Measurements from ENCODE around the gene ITGB2.

The ITGB2 gene

DNA sequence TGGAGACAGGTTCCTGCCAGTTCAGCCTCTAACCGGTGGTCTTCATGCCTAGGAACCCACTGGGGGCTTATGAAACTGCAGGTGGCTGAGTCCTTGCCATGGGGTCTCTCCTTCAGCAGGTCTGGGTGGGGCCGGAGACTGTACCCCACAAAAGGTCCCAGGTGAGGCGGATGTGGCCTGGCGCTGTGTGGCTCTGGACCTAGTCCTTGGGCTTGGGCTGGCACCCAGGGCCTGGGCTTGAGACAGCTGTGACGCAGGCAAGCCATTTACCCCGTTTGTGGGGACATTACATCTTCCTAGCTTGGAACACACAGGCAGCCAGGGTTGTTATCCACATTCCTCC is 13.2 kb upstream of the ITGB2 start:
- Histone ChIP-seq H3K9me2 (ENCODE audit: low read depth, low read length) (no peaks in the 10 kb centered on the region), H3K4me1 (ENCODE audit: insufficient read depth, low read length, severe bottlenecking) (peaks cover 10% of the 10 kb centered on the region), H3K27me3 (ENCODE audit: insufficient read depth, low read length) (peaks cover 9% of the 10 kb centered on the region; the same call in 1 of the 2 replicates), H3K27ac (ENCODE audit: low read depth, low read length, poor library complexity, severe bottlenecking) (no peak overlapping the region), H3K9me3 (ENCODE audit: low read length) (no peaks in the 10 kb centered on the region), H3F3A (ENCODE audit: insufficient read depth, low read length) (no peaks in the 10 kb centered on the region), H3K79me2 (ENCODE audit: insufficient read depth, low read length) (no peaks in the 10 kb centered on the region), H3K36me3 (ENCODE audit: insufficient read depth, low read length) (no peaks in the 10 kb centered on the region), H3K9ac (ENCODE audit: low read length) (no peak overlapping the region), H3K4me3 (ENCODE audit: low read depth, low read length, poor library complexity, severe bottlenecking) (no peak overlapping the region), H3K4me2 (ENCODE audit: low read length) (no peak overlapping the region), H4K20me1 (ENCODE audit: insufficient read depth, low read length) (no peaks in the 10 kb centered on the region), H2AFZ (ENCODE audit: low read length) (no peak overlapping the region)
- TF ChIP-seq EZH2 (IDR thresholded peaks at IDR 0.05; ENCODE audit: borderline replicate concordance, low read length): no peak
- TF ChIP-seq, protein P1, sequence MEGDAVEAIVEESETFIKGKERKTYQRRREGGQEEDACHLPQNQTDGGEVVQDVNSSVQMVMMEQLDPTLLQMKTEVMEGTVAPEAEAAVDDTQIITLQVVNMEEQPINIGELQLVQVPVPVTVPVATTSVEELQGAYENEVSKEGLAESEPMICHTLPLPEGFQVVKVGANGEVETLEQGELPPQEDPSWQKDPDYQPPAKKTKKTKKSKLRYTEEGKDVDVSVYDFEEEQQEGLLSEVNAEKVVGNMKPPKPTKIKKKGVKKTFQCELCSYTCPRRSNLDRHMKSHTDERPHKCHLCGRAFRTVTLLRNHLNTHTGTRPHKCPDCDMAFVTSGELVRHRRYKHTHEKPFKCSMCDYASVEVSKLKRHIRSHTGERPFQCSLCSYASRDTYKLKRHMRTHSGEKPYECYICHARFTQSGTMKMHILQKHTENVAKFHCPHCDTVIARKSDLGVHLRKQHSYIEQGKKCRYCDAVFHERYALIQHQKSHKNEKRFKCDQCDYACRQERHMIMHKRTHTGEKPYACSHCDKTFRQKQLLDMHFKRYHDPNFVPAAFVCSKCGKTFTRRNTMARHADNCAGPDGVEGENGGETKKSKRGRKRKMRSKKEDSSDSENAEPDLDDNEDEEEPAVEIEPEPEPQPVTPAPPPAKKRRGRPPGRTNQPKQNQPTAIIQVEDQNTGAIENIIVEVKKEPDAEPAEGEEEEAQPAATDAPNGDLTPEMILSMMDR (IDR thresholded peaks at IDR 0.05; ENCODE audit: low read length): no peak

DNA sequence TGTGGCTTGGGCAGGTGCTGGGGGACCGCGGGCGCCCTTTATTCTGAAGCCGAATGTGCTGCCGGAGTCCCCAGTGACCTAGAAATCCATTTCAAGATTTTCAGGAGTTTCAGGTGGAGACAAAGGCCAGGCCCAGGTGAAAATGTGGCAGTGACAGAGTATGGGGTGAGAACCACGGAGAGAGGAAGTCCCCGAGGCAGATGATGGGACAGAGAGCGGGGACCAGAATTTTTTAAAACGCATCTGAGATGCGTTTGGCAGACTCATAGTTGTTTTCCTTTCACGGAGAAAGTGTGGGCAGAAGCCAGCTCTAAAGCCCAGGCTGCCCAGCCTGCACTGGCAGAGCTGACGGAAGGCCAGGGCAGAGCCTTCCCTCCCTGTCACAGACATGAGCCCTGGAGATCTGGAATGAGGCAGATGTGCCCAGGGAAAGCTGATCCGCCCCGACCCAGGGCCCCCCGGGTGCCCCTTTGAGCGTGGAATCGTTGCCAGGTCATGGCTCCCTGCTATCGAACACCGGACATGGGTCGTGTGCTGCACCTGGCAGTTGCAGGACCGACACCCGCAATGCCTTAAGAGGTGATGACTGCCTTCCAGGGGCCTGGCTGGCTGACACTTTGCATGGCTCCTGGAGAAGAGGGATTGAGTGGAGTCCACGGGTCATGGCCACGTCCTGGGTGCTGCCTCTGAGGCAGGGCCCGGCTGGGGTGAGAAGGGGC is 12.7 kb upstream of the ITGB2 start:
- no peaks in the 10 kb centered on the region for H3K9me2 ChIP-seq (ENCODE audit: low read depth, low read length)
- H3K27ac ChIP-seq (ENCODE audit: low read depth, low read length, poor library complexity, severe bottlenecking): no peak overlapping the region
- no peak for TF ChIP-seq EZH2 (IDR thresholded peaks at IDR 0.05; ENCODE audit: borderline replicate concordance, low read length)
- TF ChIP-seq, protein P1 (IDR thresholded peaks at IDR 0.05; ENCODE audit: low read length): no peak
- no peak overlapping the region for H3K9ac ChIP-seq (ENCODE audit: low read length)
- no peaks in the 10 kb centered on the region for H3K79me2 ChIP-seq (ENCODE audit: insufficient read depth, low read length)
- H3K27me3 ChIP-seq (ENCODE audit: insufficient read depth, low read length): peaks cover 9% of the 10 kb centered on the region; the same call in 1 of the 2 replicates
- no peaks in the 10 kb centered on the region for H3F3A ChIP-seq (ENCODE audit: insufficient read depth, low read length)
- no peak overlapping the region for H3K4me2 ChIP-seq (ENCODE audit: low read length)
- H3K9me3 ChIP-seq (ENCODE audit: low read length): no peaks in the 10 kb centered on the region
- H2AFZ ChIP-seq (ENCODE audit: low read length): no peak overlapping the region
- peaks cover 7% of the 10 kb centered on the region for H3K4me1 ChIP-seq (ENCODE audit: insufficient read depth, low read length, severe bottlenecking)
- H3K36me3 ChIP-seq (ENCODE audit: insufficient read depth, low read length): no peaks in the 10 kb centered on the region
- H4K20me1 ChIP-seq (ENCODE audit: insufficient read depth, low read length): no peaks in the 10 kb centered on the region
- H3K4me3 ChIP-seq (ENCODE audit: low read depth, low read length, poor library complexity, severe bottlenecking): no peak overlapping the region

DNA sequence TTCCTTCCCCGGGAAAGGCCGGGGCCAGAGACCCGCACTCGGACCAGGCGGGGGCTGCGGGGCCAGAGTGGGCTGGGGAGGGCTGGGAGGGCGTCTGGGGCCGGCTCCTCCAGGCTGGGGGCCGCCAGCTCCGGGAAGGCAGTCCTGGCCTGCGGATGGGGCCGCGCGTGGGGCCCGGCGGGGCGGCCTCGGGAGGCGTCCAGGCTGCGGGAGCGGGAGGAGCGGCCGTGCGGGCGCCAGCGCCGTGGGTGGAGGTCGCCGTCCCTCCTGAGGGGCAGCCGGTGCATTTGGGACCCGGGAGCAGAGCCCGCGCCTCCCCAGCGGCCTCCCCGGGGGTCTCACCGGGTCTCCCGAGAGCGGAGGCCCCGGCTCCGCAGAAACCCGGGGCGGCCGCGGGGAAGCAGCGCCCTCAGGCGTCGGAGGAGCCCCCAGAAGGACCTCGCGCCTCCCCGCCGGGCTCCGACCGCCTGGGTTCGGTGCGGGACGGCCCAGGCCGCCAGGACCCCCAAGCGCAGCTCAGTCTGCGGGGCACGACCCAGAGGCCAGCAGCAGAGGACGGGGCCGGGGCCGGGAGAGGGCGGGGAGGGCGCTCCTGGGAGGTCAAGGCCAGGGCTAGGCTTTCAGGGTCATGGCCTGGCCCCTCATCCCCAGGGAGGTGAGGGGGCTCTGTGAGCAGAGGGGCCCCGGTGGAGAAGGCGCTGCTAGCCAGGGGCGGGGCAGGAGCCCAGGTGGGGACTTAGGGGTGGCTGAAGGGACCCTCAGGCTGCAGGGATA is 11.9 kb upstream of the ITGB2 start:
- peaks cover 9% of the 10 kb centered on the region; the same call in 1 of the 2 replicates for H3K27me3 ChIP-seq (ENCODE audit: insufficient read depth, low read length)
- no peaks in the 10 kb centered on the region for H3K9me2 ChIP-seq (ENCODE audit: low read depth, low read length)
- H3K27ac ChIP-seq (ENCODE audit: low read depth, low read length, poor library complexity, severe bottlenecking): no peak overlapping the region
- no peaks in the 10 kb centered on the region for H3K9me3 ChIP-seq (ENCODE audit: low read length)
- H4K20me1 ChIP-seq (ENCODE audit: insufficient read depth, low read length): no peaks in the 10 kb centered on the region
- no peaks in the 10 kb centered on the region for H3K36me3 ChIP-seq (ENCODE audit: insufficient read depth, low read length)
- peaks cover 7% of the 10 kb centered on the region for H3K4me1 ChIP-seq (ENCODE audit: insufficient read depth, low read length, severe bottlenecking)
- H3F3A ChIP-seq (ENCODE audit: insufficient read depth, low read length): no peaks in the 10 kb centered on the region
- no peak overlapping the region for H2AFZ ChIP-seq (ENCODE audit: low read length)
- no peak overlapping the region for H3K9ac ChIP-seq (ENCODE audit: low read length)
- TF ChIP-seq EZH2 (IDR thresholded peaks at IDR 0.05; ENCODE audit: borderline replicate concordance, low read length): no peak
- TF ChIP-seq, protein P1 (IDR thresholded peaks at IDR 0.05; ENCODE audit: low read length): peak; percentile 30
- no peak overlapping the region for H3K4me3 ChIP-seq (ENCODE audit: low read depth, low read length, poor library complexity, severe bottlenecking)
- no peaks in the 10 kb centered on the region for H3K79me2 ChIP-seq (ENCODE audit: insufficient read depth, low read length)
- no peak overlapping the region for H3K4me2 ChIP-seq (ENCODE audit: low read length)

All from OCI-LY1 (cell line).